H1 (cell line): ENCODE results near the gene ZNF385B. TPM values are rescaled to one million over a fixed set of nuclear protein-coding genes. Genes with fewer than 3 reads are reported as not detected.

ENCODE experiments used
- CTCF ChIA-PET: fragments of 300-600 bp; sonication (Branson Sonifier 250); formaldehyde crosslinking; loops from one replicate; lab custom pipeline; 2021; ENCODE audit not compliant: partially characterized antibody; lab: Charles Lee
- POLR2A ChIA-PET: fragments of 300-600 bp; sonication (Branson Sonifier 250); formaldehyde crosslinking; loops from one replicate; lab custom pipeline; 2021; ENCODE audit warnings: inconsistent platforms; ENCODE audit not compliant: partially characterized antibody; lab: Charles Lee
- DNase-seq, 2 experiments: peaks; one replicate each; pipeline versions ENCODE4 v3.0.0 to v3.0.0-alpha.2; 2010 to 2022; ENCODE audit warnings: low spot score in 2 of 2, low read depth in 1 of 2, mixed read lengths in 1 of 2
- FAIRE-seq: peaks from 2 replicates; lab custom pipeline; 2011; peaks lifted over from hg19 to GRCh38; lab: Jason Lieb, UNC
- H2AFZ ChIP-seq: 2 replicates; pipeline ENCODE4 v1.8.1; 2012; ENCODE audit warnings: low read length, inconsistent platforms
- H2AK5ac ChIP-seq: 2 replicates; pipeline ENCODE4 v1.6.1; 2013; ENCODE audit warnings: low read depth, low read length
- H2BK120ac ChIP-seq: replicated peaks from 2 replicates; pipeline ENCODE3; 2013; ENCODE audit warnings: low read depth, low read length, inconsistent platforms
- H2BK12ac ChIP-seq: 2 replicates; pipeline ENCODE4 v1.6.1; 2013; ENCODE audit warnings: low read depth, low read length
- H2BK15ac ChIP-seq: 2 replicates; pipeline ENCODE4 v1.6.1; 2013; ENCODE audit warnings: low read length
- H2BK20ac ChIP-seq: 2 replicates; pipeline ENCODE4 v1.6.1; 2013; ENCODE audit warnings: low read length
- H2BK5ac ChIP-seq: 2 replicates; pipeline ENCODE4 v1.6.1; 2013; ENCODE audit warnings: low read depth, low read length
- H3K14ac ChIP-seq: 2 replicates; pipeline ENCODE4 v1.6.1; 2013; ENCODE audit warnings: inconsistent platforms; ENCODE audit not compliant: insufficient read length
- H3K18ac ChIP-seq: 2 replicates; pipeline ENCODE4 v1.6.1; 2013; ENCODE audit warnings: low read length; ENCODE audit errors: extremely low read depth
- H3K23ac ChIP-seq: 2 replicates; pipeline ENCODE4 v1.6.1; 2013; ENCODE audit warnings: inconsistent platforms; ENCODE audit not compliant: insufficient read length
- H3K23me2 ChIP-seq: 2 replicates; pipeline ENCODE4 v1.6.1; 2013; ENCODE audit warnings: low read depth, low read length
- H3K27ac ChIP-seq: 2 replicates; pipeline ENCODE4 v1.6.1; 2011; ENCODE audit warnings: low read depth, low read length, inconsistent platforms
- H3K27me3 ChIP-seq, 4 experiments: replicated peaks in 1 of 4; 1 replicate in 1 of 4; 2 replicates in 3 of 4; pipeline versions ENCODE4 v1.6.1 to v1.8.1; 2011 to 2013; ENCODE audit warnings: low read length in 3 of 4, mild to moderate bottlenecking in 3 of 4, inconsistent platforms in 2 of 4, mixed read lengths in 2 of 4, moderate library complexity in 1 of 4; ENCODE audit not compliant: control insufficient read depth in 3 of 4, insufficient read depth in 3 of 4; ENCODE audit errors: extremely low read depth in 1 of 4
- H3K36me3 ChIP-seq, 4 experiments: 2 replicates each; pipeline versions ENCODE4 v1.6.1 to v1.8.1; 2011 to 2013; ENCODE audit warnings: mild to moderate bottlenecking in 4 of 4, low read length in 3 of 4, moderate library complexity in 2 of 4, control low read depth in 1 of 4, inconsistent platforms in 1 of 4; ENCODE audit not compliant: insufficient read depth in 4 of 4, control insufficient read depth in 2 of 4
- H3K4ac ChIP-seq: replicated peaks from 2 replicates; pipeline ENCODE3; 2013; ENCODE audit warnings: low read length, low read depth, mixed read lengths, inconsistent platforms; ENCODE audit not compliant: insufficient read length
- H3K4me1 ChIP-seq, 4 experiments: replicated peaks in 1 of 4; 1 replicate in 1 of 4; 2 replicates in 3 of 4; pipeline versions ENCODE4 v1.6.1 to v1.8.1; 2011 to 2013; ENCODE audit warnings: low read length in 3 of 4, inconsistent platforms in 2 of 4, mixed read lengths in 1 of 4; ENCODE audit not compliant: insufficient read depth in 4 of 4, control insufficient read depth in 3 of 4
- H3K4me2 ChIP-seq, 2 experiments: 2 replicates each; pipeline versions ENCODE4 v1.6.1 to v1.8.1; 2011 to 2013; ENCODE audit warnings: low read depth in 2 of 2, low read length in 2 of 2, control low read depth in 1 of 2, inconsistent platforms in 1 of 2, mild to moderate bottlenecking in 1 of 2; ENCODE audit not compliant: insufficient read depth in 1 of 2
- H3K4me3 ChIP-seq, 4 experiments: fragments of 200-600, 300-600 bp in 1 of 4; sonication (generic), shearing (Covaris generic), sonication (Bioruptor Twin) in 1 of 4; 2 replicates each; pipeline versions ENCODE4 v1.5.1 to v1.8.1; 2011 to 2016; ENCODE audit warnings: low read length in 4 of 4, low read depth in 3 of 4, control low read depth in 2 of 4, inconsistent platforms in 2 of 4, mild to moderate bottlenecking in 2 of 4, mixed read lengths in 1 of 4, moderate library complexity in 1 of 4; ENCODE audit not compliant: insufficient read depth in 2 of 4; ENCODE audit errors: extremely low read depth in 1 of 4
- H3K56ac ChIP-seq: replicated peaks from 2 replicates; pipeline ENCODE3; 2013; ENCODE audit warnings: low read depth, mild to moderate bottlenecking, mixed read lengths, low read length, inconsistent platforms; ENCODE audit not compliant: insufficient read length
- H3K79me1 ChIP-seq: 2 replicates; pipeline ENCODE4 v1.6.1; 2013; ENCODE audit warnings: low read depth, low read length, control low read depth
- H3K79me2 ChIP-seq, 2 experiments: 2 replicates each; pipeline versions ENCODE4 v1.6.1 to v1.8.1; 2012 to 2013; ENCODE audit warnings: low read length in 2 of 2, mild to moderate bottlenecking in 2 of 2, inconsistent platforms in 1 of 2; ENCODE audit not compliant: insufficient read depth in 2 of 2, control insufficient read depth in 1 of 2
- H3K9ac ChIP-seq, 4 experiments: replicated peaks in 1 of 4; 1 replicate in 1 of 4; 2 replicates in 3 of 4; pipeline versions ENCODE4 v1.6.1 to v1.8.1; 2011 to 2013; ENCODE audit warnings: low read depth in 3 of 4, low read length in 3 of 4, control low read depth in 2 of 4, mild to moderate bottlenecking in 2 of 4, moderate library complexity in 2 of 4, inconsistent platforms in 1 of 4; ENCODE audit errors: extremely low read depth in 1 of 4
- H3K9me3 ChIP-seq, 2 experiments: 2 replicates each; pipeline versions ENCODE4 v1.6.1 to v1.8.1; 2012 to 2013; ENCODE audit warnings: mild to moderate bottlenecking in 2 of 2, moderate library complexity in 2 of 2, control low read depth in 1 of 2, inconsistent platforms in 1 of 2, low read depth in 1 of 2, low read length in 1 of 2, mixed read lengths in 1 of 2; ENCODE audit not compliant: insufficient read depth in 2 of 2
- H4K20me1 ChIP-seq, 2 experiments: replicated peaks in 1 of 2; 2 replicates each; pipeline versions ENCODE3 to v1.8.1; 2011 to 2013; ENCODE audit warnings: inconsistent platforms in 2 of 2, low read length in 2 of 2, mild to moderate bottlenecking in 1 of 2; ENCODE audit not compliant: insufficient read depth in 2 of 2, control insufficient read depth in 1 of 2
- H4K5ac ChIP-seq: 2 replicates; pipeline ENCODE4 v1.6.1; 2013; ENCODE audit warnings: low read length, low read depth, mixed read lengths, inconsistent platforms; ENCODE audit not compliant: insufficient read length
- H4K8ac ChIP-seq: 2 replicates; pipeline ENCODE4 v1.8.0; 2013; ENCODE audit warnings: mild to moderate bottlenecking, moderate library complexity, low read length, inconsistent platforms; ENCODE audit not compliant: insufficient read depth; ENCODE audit errors: extremely low read depth
- H4K91ac ChIP-seq: replicated peaks from 2 replicates; pipeline ENCODE3; 2013; ENCODE audit warnings: low read length, mixed read lengths, inconsistent platforms; ENCODE audit not compliant: insufficient read length
- HDAC2 ChIP-seq, 2 experiments: fragments of 300-600 bp in 1 of 2; sonication (generic) in 1 of 2; IDR thresholded peaks; 2 replicates each; pipeline ENCODE4 v1.6.1; 2011 to 2012; ENCODE audit warnings: low read depth in 2 of 2, low read length in 2 of 2, mild to moderate bottlenecking in 2 of 2, moderate library complexity in 2 of 2, borderline replicate concordance in 1 of 2, inconsistent platforms in 1 of 2
- JUND ChIP-seq: IDR thresholded peaks from 2 replicates; pipeline ENCODE4 v1.6.1; 2011; ENCODE audit warnings: mild to moderate bottlenecking, improper control_type of control experiment, low read length
- POLR2AphosphoS5 ChIP-seq: IDR thresholded peaks from 2 replicates; pipeline ENCODE4 v1.6.1; 2011; ENCODE audit warnings: low read depth, low read length
- RAD21 ChIP-seq, 2 experiments: IDR thresholded peaks in 1 of 2; conservative IDR thresholded peaks in 1 of 2; 2 replicates each; pipeline ENCODE4 v1.6.1; 2011; ENCODE audit warnings: low read depth in 2 of 2, low read length in 2 of 2, improper control_type of control experiment in 1 of 2, inconsistent platforms in 1 of 2, mild to moderate bottlenecking in 1 of 2, moderate library complexity in 1 of 2
- RNF2 ChIP-seq: fragments of 200-900, 300-1000 bp; sonication (generic); IDR thresholded peaks from 2 replicates; pipeline ENCODE4 v1.7.1; 2016; ENCODE audit warnings: borderline replicate concordance, low read depth, mild to moderate bottlenecking, antibody characterized with exemption, low read length; ENCODE audit not compliant: poor library complexity, severe bottlenecking; ENCODE audit errors: missing control alignments
- TBP ChIP-seq: IDR thresholded peaks from 2 replicates; pipeline ENCODE4 v1.6.1; 2011; ENCODE audit warnings: low read depth, low read length, improper control_type of control experiment
- WGBS, 2 experiments: shearing (Covaris generic) in 1 of 2; methylation state at CpG; one replicate each; pipeline versions ENCODE4 v1.1.6 to v1.1.7; 2013 to 2015; ENCODE audit warnings: low lambda C conversion rate in 2 of 2, mixed read lengths in 2 of 2, inconsistent platforms in 1 of 2, low coverage in 1 of 2, missing lambda C conversion rate in 1 of 2; ENCODE audit not compliant: insufficient replicate concordance in 2 of 2, insufficient coverage in 1 of 2, insufficient read length in 1 of 2; ENCODE audit errors: extremely low coverage in 1 of 2, missing lambda C conversion rate in 1 of 2; 5-methylcytosine and 5-hydroxymethylcytosine counted together
- polyA plus RNA-seq, 7 experiments: library from polyadenylated mRNA; depleted of rRNA in 3 of 7; stranded (reverse) in 5 of 7; unstranded in 2 of 7; fragments of >200 nt in 5 of 7; fragments of 200-250 nt in 2 of 7; gene quantifications; 1 replicate in 5 of 7; 2 replicates in 1 of 7; 4 replicates in 1 of 7; pipeline versions ENCODE4 v1.2.1 to v1.2.3, GENCODE V29; 2011 to 2013; ENCODE audit warnings: missing spikeins in 2 of 7, mixed read lengths in 2 of 7
- total RNA-seq: library from RNA; stranded (reverse); fragmentation: NEBNext Ultra II Directional; extraction: Animal tissue kit (Norgen Biotek cat#: 25700); gene quantifications from 2 replicates; pipeline ENCODE4 v1.2.1, GENCODE V29; 2021

The ZNF385B gene
- total and polyA plus RNA-seq, 2 of the 8 experiments (the other 6 are each of a cell fraction or from before 2014, with no cell fraction given): 1.1 to 3.7 TPM

- Histone ChIP-seq H2BK20ac (no peak overlapping the region), H3K4me1 (no peaks in the 10 kb centered on the region), H3K4ac (no peak overlapping the region), H3K27ac (no peak overlapping the region), H2AK5ac (no peak overlapping the region), H3K14ac (no peak overlapping the region), H3K4me2 (no peak overlapping the region), H3K36me3 (no peaks in the 10 kb centered on the region), H3K4me3 (no peak overlapping the region), H4K91ac (no peak overlapping the region), H2BK120ac (no peak overlapping the region), H4K20me1 (no peaks in the 10 kb centered on the region), H4K5ac (no peak overlapping the region), H3K79me1 (no peaks in the 10 kb centered on the region), H2BK15ac (no peak overlapping the region), H3K9me3 (peaks cover 0 to 5% of the 10 kb centered on the region in 2 experiments; a peak in 1 of 4 replicates), H3K79me2 (no peaks in the 10 kb centered on the region), H3K9ac (no peak overlapping the region), H2BK5ac (no peak overlapping the region), H3K18ac (no peak overlapping the region), H3K23me2 (no peaks in the 10 kb centered on the region), H4K8ac (no peak overlapping the region), H3K27me3 (no peaks in the 10 kb centered on the region), H2AFZ (no peak overlapping the region), H3K23ac (no peak overlapping the region), H2BK12ac (no peak overlapping the region), H3K56ac (no peak overlapping the region)
- no peak for TF ChIP-seq HDAC2 (IDR thresholded peaks at IDR 0.05; ENCODE audit: borderline replicate concordance in 1 of 2, low read depth in 2 of 2, low read length in 2 of 2)
- TF ChIP-seq RAD21 (IDR thresholded peaks at IDR 0.05 in 1 of 2, conservative IDR thresholded peaks at IDR 0.05 in 1 of 2; ENCODE audit: low read depth in 2 of 2, low read length in 2 of 2): no peak
- TF ChIP-seq JUND: no peak
- TF ChIP-seq POLR2AphosphoS5: no peak
- TF ChIP-seq TBP: no peak
- TF ChIP-seq RNF2: no peak
- no peak for DNase-seq
- no peak for FAIRE-seq
- POLR2A ChIA-PET: no interaction called here
- 94% methylated on average over 2 of the region's 2 CpGs; no CpG with 5 or more reads in 1 of the 2 experiments for whole genome bisulfite sequencing, 2 experiments
- CTCF ChIA-PET: interaction anchor here (1.5 kb wide), 1 partner anchor 18 kb away, joined by 5 read pairs; no protein-coding TSS in a partner anchor
Observed at GRCh38 chr2:179393481-179393880, 467.9 kb downstream of the ZNF385B start.
